ENCODE data around the gene GPHN.

Gene GPHN

DNA sequence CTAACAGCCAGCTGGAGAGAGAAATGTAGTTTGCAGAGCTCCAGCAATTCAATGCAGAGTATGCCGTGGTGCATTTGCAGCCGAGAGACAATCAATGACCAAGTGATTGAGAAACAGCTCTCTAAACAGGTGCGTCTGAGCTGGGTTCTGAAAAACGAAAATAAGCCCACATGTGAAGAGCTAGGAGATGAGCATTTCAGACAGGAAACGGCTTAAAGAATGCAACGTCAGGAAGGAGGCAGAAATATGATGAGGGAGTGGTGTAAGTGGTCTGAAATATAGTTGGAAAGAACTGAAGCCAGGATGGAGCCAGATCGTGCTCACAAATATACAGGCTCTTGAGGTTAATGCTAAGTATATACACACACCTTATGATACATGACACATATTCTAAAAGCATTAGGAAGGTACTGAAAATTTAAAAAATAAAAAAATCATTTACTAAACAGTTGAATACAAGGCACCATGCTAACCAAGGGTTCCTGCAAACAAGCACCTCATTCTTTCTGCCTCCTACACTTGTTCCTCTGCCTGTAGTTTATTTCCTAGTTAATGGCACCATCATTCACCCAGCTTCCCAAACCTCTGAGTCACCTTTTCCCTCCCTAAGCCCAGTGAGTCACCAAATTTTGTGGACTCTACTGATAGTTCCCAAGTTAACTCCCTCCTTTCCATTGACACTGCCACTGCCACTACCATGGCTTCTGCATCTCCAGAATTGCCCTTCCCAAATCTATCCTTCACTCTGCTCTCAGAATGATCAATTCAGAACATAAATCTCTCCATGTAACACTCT is 679.0 kb downstream of the GPHN start:
- no peak for DNase-seq

DNA sequence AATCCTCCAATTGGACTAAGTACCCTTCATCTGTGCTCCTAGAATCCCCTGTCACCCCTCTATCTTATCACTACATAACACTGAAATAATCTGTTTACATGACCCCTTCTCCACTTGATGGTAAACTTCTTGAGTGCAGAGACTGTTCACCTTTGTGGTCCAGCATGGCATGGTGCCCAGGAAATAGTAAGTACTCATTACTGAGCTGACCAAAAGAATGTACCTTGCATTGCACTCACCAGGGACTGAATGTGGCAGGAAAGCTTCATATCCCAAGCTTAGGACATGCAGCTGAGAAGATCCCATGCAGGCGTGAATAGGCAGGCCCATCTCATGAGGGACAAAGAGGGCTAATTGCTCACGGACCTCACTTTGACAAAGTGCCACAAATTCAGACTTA is 679.9 kb downstream of the GPHN start:
- DNase-seq, result no peak

DNA sequence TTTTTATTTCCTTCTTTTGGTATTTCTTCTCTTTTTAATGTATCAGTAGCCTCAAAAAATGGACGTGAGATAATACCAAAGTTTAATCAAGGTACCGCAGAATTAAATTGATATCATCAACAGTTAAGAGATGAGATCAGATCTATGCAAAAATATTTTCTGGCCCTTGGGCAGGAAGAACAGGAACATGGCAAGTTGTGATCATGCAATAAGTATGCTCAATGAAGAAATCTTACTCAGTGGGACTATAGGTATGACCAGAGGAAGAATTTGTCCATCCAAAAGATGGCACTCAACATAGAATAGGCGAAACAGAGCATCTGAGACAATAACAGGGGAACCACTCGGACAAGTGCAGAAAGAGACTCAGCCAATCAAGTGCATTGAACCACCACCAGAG is 680.4 kb downstream of the GPHN start:
- no peak for DNase-seq

DNA sequence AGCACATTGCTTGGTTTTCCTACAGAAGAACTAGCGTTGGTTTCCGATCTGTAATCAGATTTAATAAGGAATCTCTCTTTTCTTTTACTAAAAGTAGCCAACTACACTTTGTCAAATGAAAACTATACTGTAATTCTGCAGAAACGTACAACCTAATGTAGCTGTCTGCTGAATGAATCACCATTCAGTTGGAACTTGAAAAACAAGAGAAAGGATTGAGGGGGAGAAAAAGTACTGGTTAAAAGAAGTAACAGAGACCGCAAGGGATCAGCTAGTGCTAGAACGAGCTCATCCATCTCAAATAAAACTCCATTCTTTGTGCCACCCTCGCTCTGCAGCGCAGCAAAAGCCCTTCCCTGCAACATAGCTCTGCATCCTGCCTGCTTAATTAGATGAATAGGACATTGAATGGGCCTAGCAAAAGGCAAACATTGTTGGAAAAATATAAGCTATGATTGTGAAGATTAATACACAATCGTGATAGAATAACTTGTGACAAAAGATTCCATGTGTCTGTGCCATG is 683.9 kb downstream of the GPHN start:
- no peak for DNase-seq

DNA sequence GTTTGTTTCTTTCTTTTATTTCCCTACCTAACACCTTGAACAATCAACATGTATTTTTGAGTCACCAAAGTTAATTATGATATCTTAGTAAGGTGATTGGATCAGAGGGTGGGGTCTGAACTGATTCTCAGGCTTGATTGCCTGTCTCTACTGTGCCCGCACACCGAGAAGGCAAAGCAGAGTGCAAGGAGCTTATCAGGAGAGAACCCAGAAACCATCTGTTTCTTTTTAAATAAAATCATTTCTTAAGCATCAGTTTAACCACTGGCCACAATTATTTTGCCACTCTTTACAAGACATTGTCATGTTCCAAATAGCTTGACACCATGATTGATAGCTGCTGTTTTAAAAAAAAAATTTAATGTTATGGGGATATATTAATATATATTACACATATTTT is 684.4 kb downstream of the GPHN start:
- no peak for DNase-seq

DNA sequence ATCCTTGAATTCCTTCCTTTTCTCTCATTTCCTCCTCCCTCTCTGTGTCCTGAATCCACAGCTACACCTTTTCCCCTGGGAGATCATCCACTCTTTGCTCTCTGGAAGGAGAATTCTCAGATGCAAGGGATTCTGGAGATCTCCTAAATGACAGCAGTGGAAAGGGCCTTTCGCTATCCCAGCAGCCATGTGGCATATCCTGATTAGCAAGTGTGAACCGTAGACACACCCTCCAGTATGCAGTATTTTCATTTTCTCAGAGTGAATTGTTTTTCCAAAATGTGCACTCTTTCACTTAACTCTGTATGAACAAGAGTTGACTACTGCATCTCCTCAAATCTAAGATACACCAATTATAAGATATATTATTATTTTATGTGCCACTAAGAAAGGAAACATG is 687.3 kb downstream of the GPHN start:
- no peak for DNase-seq

DNA sequence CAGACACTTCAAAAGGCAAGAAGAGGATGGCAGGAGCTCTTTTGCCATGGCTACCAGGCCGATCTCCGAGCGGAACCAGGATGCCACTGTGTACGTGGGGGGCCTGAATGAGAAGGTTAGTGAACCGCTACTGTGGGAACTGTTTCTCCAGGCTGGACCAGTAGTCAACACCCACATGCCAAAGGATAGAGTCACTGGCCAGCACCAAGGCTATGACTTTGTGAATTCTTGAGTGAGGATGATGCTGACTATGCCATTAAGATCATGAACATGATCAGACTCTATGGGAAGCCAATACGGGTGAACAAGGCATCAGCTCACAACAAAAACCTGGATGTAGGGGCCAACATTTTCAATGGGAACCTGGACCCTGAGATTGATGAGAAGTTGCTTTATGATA is 691.1 kb downstream of the GPHN start:
- DNase-seq, result no peak

DNA sequence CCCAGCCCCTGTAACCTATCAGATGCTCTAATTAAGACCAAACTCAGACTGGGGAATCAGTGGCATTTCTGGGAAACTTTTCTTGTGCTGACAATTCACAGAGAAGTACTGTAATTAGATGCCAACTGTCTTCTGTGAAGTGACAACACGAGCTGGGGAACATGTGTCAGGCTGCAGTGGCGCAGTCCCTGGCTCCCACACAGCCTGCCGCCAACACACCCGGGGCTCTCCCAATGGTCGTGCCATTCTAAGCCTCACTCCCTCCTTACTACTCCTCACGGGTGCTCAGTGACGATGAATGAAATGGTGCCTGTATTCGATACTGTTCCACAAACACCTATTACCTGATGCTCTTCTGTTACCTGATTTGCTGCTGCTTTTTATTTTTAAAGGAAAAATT is 699.9 kb downstream of the GPHN start:
- DNase-seq, result no peak

DNA sequence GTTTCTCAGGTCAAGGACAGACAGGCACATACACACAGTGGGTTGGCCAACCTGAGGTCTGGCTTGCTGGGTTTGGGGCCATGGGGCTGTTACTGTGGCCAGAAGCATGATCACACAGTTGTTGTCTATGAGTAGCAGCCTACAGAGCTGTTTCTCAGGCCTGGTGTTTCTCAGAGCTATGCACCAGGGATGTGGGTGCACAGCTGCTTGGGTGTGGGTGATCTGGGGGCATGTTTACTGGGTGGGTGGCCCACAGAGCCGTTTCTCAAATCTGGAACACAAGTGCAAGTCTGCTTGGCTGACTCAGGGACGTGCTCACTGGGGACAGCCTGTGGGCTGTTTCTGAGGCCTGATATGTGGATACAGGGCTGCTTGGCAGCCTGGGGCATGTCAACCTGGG is 710.2 kb downstream of the GPHN start:
- DNase-seq, result no peak

DNA sequence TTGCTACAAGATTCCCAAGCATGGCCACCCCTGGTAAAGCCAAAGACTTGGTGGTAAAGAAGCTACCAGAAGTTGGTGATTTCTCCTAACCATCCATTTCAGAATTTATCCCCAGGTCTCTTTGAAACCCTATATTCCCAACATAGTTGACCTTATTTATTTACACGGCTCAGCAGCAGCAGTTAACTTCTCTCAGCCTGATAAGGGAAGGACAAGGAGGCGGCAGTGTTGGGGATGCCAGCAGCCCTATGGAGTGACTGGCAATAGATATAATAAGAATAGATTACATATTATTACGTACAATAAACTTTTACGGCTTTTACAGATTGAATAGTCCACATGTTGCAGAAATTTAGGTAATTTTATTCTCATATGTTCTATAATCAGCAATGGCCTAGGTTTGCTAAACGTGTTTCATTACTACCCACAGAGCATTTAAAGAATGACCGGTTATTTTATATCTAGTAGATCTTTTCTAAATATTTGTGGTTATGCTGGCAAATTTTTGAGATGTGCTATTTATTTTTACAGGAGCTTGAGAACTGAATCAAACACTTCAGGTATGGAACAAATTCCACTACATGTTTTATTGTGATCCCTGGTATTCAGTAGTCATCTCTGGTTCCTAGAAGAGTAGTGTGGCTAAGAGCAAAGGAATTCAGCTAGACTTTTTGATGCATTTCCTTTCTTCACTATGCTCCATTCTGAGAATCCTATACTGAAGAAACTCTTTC is 713.5 kb downstream of the GPHN start:
- no peak for DNase-seq

DNA sequence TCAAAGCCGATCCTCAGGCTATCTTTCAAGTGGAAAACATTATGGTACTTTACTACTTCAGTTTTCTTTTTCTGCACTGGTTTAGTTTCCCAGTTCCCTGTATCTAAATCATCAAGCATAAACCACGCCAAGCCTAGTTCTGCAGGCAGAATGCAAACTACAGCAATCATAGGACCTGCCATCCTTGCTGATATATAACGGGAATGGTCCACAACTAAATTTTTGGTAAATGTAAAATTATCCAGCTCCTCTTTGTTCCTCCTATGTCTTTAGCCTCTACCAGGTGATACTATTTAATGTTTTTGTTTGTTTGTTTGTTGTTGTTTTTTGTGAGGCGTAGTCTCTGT is 714.0 kb downstream of the GPHN start:
- no peak for DNase-seq

DNA sequence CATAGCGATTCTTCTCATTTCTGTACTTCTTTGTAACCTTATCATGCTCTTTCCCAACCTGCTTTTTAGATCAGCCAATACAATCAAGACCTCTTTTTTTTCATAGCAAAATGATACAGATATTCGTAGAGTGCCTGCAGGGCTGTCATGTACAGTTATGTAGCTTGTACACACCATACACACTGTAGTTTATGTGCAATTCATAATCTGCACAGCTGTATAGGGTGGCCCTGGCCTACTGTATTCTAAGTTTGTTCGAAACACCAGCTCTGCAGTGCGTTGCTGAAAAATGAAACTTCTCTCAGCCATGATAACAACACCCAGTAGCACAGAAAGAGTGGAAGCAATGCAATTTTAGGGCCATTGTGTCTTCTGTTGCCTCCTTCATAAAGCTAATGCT is 717.6 kb downstream of the GPHN start:
- no peak for DNase-seq

DNA sequence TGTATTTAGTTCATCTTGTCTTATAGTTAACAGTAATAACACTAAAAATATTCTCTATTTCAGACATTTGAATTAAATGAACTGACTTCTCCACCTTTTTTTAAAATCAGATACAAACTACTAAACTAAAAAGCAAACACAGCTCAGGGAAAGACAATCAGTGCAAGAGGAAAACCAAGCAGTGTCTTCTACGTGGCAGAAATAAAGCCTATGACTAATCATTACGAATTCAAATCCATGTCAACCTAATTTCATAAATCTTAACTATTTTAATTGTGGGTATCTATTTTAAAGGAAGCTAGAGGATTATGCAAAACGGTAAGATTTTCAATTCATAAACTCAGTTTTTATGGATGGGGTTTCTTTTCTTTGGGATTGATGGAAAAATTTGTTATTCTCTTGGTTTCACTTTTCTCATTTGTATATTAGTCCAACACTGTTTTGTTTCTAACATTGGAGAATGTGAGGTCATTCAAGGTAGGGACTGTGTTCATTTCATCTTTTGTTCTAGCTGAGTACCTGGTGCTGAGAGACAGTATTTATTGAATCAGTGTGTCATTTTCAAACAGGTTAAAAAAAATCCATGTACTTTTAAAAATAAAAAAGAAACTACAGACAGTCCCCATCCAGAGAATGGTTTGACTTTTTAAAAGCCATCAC is 720.5 kb downstream of the GPHN start:
- DNase-seq, result no peak

Data from NCI-H1694 (cell line).